GM12872 (cell line): ENCODE measurements around the gene SHISA8.

ENCODE experiments used
- TF ChIP-seq, protein P1 (sequence below): IDR thresholded peaks from 3 replicates; pipeline ENCODE4 v1.5.1; 2011; ENCODE audit warnings: low read depth, mild to moderate bottlenecking, low read length, moderate library complexity; ENCODE audit not compliant: insufficient read depth

Gene SHISA8

DNA sequence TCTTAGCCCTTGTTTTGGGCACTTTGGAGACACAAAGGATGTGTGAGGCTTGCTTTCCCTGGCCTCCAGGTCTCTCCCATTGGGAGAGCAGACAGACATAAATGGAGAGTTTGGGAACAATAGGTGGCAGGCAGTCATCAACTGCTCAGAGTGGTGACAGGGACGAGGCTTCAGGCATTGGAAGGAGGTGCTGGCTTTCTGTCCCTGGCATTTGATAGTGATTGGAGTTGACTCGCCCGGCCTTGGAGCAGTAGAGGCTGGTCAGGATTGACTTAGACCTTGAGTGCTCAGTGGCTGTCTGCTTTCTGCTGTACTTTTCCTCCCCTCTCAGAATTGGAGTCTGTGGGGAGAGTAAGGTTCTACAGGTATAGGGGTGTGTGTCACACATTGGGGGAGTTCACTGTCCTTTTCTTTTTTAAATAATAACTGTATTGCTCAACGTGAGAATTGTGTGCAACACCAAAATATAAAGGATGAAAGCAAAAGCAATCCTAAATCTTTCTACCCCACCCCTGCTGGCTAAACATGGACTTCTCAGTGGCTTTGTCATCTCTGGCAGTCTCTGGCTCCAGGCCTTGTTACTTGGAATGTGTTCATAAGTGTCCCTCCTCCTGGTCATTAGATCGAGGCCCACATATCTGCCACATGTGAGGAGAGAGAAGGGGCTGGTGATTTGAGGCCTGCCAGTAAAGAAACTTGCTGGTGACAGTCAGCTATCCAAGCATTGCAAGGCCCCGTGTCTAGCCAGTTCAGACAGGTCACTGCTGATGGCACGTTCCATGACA is 21.1 kb downstream of the SHISA8 start:
- TF ChIP-seq, protein P1, sequence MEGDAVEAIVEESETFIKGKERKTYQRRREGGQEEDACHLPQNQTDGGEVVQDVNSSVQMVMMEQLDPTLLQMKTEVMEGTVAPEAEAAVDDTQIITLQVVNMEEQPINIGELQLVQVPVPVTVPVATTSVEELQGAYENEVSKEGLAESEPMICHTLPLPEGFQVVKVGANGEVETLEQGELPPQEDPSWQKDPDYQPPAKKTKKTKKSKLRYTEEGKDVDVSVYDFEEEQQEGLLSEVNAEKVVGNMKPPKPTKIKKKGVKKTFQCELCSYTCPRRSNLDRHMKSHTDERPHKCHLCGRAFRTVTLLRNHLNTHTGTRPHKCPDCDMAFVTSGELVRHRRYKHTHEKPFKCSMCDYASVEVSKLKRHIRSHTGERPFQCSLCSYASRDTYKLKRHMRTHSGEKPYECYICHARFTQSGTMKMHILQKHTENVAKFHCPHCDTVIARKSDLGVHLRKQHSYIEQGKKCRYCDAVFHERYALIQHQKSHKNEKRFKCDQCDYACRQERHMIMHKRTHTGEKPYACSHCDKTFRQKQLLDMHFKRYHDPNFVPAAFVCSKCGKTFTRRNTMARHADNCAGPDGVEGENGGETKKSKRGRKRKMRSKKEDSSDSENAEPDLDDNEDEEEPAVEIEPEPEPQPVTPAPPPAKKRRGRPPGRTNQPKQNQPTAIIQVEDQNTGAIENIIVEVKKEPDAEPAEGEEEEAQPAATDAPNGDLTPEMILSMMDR: no peak

DNA sequence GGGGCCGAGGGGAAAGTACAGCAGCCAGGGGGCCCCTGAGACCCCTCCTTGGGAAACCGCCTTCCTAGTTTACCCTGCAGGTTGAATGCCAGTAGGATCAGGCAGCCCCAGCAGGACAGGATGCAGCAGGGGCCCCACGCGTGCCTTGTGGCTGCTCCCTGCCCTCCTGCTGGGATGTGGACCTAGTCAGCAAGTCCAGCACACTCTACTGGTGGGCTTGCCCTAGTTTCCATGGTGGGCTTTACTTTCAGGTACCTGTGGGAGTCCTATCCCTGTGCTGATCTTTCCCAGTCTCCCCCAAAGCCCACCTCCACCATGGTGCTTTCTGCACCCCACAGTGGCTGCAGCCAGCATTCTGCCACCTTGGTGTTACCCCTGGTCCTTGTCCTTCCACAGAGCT is 22.2 kb downstream of the SHISA8 start:
- TF ChIP-seq, protein P1: no peak

DNA sequence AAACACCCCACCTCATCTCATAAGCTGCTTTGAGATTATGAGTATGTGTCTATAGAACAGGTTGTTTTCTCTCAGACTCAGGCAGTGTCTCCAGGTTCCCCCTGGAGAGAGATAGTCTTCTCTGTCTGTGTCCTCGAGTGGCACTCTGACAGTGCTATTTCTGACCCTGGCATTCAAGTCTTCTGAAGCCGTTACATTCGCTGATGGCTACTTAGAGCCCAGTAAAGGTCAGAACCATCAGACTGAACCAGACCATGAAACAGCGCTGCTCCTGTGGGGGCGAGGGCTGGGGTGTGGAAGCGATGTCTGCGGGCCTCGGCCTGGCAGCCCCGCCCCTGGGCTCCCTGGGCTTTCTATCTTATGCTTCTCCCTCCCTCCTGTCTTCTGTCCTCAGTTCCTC is 23.5 kb downstream of the SHISA8 start:
- TF ChIP-seq, protein P1: no peak

DNA sequence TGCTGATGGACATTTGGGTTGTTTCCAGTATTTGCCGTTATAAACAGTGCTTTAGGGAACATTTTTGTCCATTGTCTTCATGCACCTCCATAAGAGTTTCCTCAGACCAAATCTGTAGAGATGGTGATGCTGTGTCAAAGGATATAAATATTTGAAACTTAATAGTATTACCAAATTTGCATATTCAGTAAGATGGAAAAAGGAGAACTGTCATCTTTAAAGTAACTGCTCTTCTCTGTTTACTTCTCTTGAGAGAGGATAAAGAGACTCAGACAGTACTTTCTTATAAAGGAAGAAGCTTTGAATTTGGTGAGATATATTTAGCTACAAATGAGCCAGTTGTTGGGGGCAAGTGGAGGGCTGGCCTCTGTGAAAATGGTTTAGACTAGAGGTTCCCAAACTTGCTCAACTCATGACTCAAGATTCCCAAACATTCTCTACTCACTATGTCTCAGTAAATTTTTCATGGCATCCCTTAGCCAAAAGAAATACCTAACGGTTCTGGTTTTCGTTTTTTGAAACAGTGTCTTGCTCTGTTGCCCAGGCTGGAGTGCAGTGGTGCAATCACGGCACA is 26.2 kb downstream of the SHISA8 start:
- TF ChIP-seq, protein P1: no peak

DNA sequence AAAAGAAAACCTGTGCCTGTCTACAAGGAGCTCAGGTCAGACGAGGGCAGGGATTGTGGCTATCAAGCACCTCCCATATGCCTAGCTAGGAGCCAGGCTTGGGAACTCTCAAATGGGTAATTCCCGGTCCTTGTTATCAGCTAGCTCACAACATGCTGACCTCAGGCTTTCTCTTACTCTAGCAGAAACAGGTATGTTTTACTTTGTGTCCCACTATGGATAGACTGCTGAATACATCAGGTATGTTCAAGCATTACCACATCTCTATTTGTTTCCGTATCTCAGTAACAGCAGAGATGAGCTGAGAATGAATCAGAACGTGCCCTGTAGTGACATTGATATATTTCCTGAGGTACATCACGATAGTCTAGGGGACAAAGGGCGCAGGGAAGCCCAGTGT is 29.4 kb downstream of the SHISA8 start:
- TF ChIP-seq, protein P1: no peak

DNA sequence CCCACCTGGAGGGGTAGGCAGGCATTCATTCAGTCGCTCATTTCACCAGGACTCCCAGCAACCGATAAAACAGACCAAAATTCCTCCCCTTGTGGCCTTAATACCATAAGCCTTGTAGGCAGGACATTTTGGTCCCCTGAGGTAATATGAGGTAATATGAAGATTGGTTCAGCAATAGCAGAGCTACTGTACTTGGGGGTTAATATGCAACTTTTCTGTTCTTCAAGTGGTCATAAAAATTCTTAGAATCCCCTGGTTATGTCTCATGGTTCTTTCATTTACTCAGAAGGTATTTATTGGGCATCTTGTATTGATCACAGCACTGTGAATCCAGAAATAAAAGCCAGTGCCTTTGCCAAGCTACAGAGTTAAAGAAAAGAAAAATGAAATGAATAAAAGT is 29.8 kb downstream of the SHISA8 start:
- TF ChIP-seq, protein P1: no peak

DNA sequence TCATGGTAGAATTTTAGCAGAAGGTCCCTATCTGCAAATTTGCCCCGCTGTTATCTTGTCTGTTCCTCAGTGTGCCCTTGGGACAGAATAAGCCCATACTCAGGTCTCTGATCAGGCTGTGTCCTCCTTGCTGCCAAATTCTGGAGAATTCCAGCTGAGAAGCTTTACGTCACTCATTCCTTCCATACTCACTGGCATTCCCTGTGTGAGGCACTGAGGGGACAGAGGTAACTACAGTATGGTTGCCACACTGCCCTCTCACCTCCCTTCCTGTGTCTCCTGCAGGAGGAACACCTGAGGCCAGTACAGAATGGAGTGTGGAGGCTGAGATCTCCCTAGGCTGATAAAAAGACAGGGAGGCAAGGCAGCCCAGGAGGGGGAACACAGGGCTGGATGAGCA is 31.5 kb downstream of the SHISA8 start:
- TF ChIP-seq, protein P1: no peak
